ENCODE results near the gene IQCK.
"Not testable (repeated sequence)": the region's sequence is repeated elsewhere in the genome, so short reads cannot be mapped to it uniquely, and the experiment has no call there.

IQCK gene

GRCh38 chr16:19760356-19761060, 42.4 kb downstream of the IQCK start:
- DNase-seq: no peak

GRCh38 chr16:19765860-19766553, 47.9 kb downstream of the IQCK start:
- no peak for DNase-seq

GRCh38 chr16:19766554-19766884, 48.4 kb downstream of the IQCK start:
- DNase-seq: no peak

GRCh38 chr16:19766988-19767387, 48.9 kb downstream of the IQCK start:
- no peak for DNase-seq

- no peak for DNase-seq
Observed at GRCh38 chr16:19767497-19767896, 49.4 kb downstream of the IQCK start.

GRCh38 chr16:19769239-19769638, 51.2 kb downstream of the IQCK start:
- no peak for DNase-seq

- no peak for DNase-seq
Observed at GRCh38 chr16:19771040-19771439, 53.0 kb downstream of the IQCK start.

- DNase-seq: no peak
Observed at GRCh38 chr16:19771796-19772195, 53.7 kb downstream of the IQCK start.

GRCh38 chr16:19774024-19774423, 56.0 kb downstream of the IQCK start:
- DNase-seq: no peak

GRCh38 chr16:19776147-19776546, 58.1 kb downstream of the IQCK start:
- DNase-seq: no peak

- no peak for DNase-seq
Observed at GRCh38 chr16:19776565-19776964, 58.5 kb downstream of the IQCK start.

- no peak for DNase-seq
Observed at GRCh38 chr16:19780321-19780720, 62.2 kb downstream of the IQCK start.

- no peak for DNase-seq
Observed at GRCh38 chr16:19781226-19781625, 63.2 kb downstream of the IQCK start.

- no peak for DNase-seq
Observed at GRCh38 chr16:19783363-19784182, 65.5 kb downstream of the IQCK start.

GRCh38 chr16:19784183-19784736, 66.2 kb downstream of the IQCK start:
- DNase-seq: no peak

- DNase-seq: no peak
Observed at GRCh38 chr16:19785081-19785480, 67.0 kb downstream of the IQCK start.

GRCh38 chr16:19785512-19786130, 67.5 kb downstream of the IQCK start:
- DNase-seq: no peak

- not testable (repeated sequence) for DNase-seq
Observed at GRCh38 chr16:19801369-19801768, 83.3 kb downstream of the IQCK start.

GRCh38 chr16:19801824-19802223, 83.8 kb downstream of the IQCK start:
- DNase-seq: not testable (repeated sequence)

GRCh38 chr16:19802612-19803011, 84.5 kb downstream of the IQCK start:
- no peak for DNase-seq

- DNase-seq: no peak
Observed at GRCh38 chr16:19804538-19805323, 86.7 kb downstream of the IQCK start.

- no peak for DNase-seq
Observed at GRCh38 chr16:19805459-19806162, 87.5 kb downstream of the IQCK start.
